GM12878 (cell line): ENCODE data around the gene OSBP. TPM values are rescaled to one million over a fixed set of nuclear protein-coding genes. Genes with fewer than 3 reads are reported as not detected.

Source experiments
- ATAC-seq: fragments of 200-7000 bp; cut with Tn5 transposase; 3 replicates; pipeline ENCODE4 v1.9.1; 2020; ENCODE audit warnings: mild to moderate bottlenecking, moderate library complexity
- BruUV-seq: library from RNA; stranded (reverse); fragments of 400-500 nt; replicated peaks from 2 replicates; lab custom pipeline; 2021; lab: Mats Ljungman, UMichigan
- CTCF ChIA-PET: fragments of 300-600 bp; sonication (Branson Sonifier 250); formaldehyde crosslinking; extraction: SDS; loops from one replicate; lab custom pipeline; 2021; ENCODE audit warnings: inconsistent platforms; lab: Yijun Ruan, JAX
- POLR2A ChIA-PET: fragments of 350-600 bp; formaldehyde crosslinking; extraction: SDS; loops from one replicate; lab custom pipeline; 2021; ENCODE audit warnings: inconsistent platforms; lab: Charles Lee
- RAD21 ChIA-PET: fragments of 300-600 bp; sonication (Branson Sonifier 250); formaldehyde crosslinking; loops from one replicate; lab custom pipeline; 2023; ENCODE audit warnings: antibody characterized with exemption; ENCODE audit not compliant: unreplicated experiment; lab: Charles Lee
- SMC1A ChIA-PET: fragments of 300-600 bp; sonication (Branson Sonifier 250); formaldehyde crosslinking; loops from one replicate; lab custom pipeline; 2023; ENCODE audit not compliant: unreplicated experiment, uncharacterized antibody; lab: Charles Lee
- DNase-seq: peaks from one replicate; pipeline ENCODE4 v3.0.0-alpha.2; 2011; ENCODE audit warnings: low read depth, low spot score
- FAIRE-seq: peaks from 3 replicates; lab custom pipeline; 2011; peaks lifted over from hg19 to GRCh38; lab: Jason Lieb, UNC
- H2AFZ ChIP-seq: 2 replicates; pipeline ENCODE4 v1.6.0; 2011; ENCODE audit warnings: low read depth, low read length, control low read depth; ENCODE audit not compliant: control insufficient read depth
- H3K27ac ChIP-seq: 2 replicates; pipeline ENCODE4 v1.5.1; 2011; ENCODE audit warnings: control low read depth; ENCODE audit not compliant: control insufficient read depth, insufficient read depth
- H3K27me3 ChIP-seq, 2 experiments: replicated peaks in 1 of 2; 2 replicates each; pipeline versions ENCODE4 v1.6.0 to v1.6.1; 2011; ENCODE audit warnings: low read length in 1 of 2; ENCODE audit not compliant: control insufficient read depth in 2 of 2, insufficient read depth in 2 of 2
- H3K36me3 ChIP-seq, 2 experiments: 2 replicates each; pipeline ENCODE4 v1.5.1; 2011; ENCODE audit warnings: low read length in 1 of 2; ENCODE audit not compliant: control insufficient read depth in 2 of 2, insufficient read depth in 2 of 2
- H3K4me1 ChIP-seq: 2 replicates; pipeline ENCODE4 v1.6.1; 2011; ENCODE audit warnings: mild to moderate bottlenecking, low read length, moderate library complexity, mixed read lengths; ENCODE audit not compliant: control insufficient read depth, insufficient read depth
- H3K4me2 ChIP-seq: 2 replicates; pipeline ENCODE4 v1.6.0; 2011; ENCODE audit warnings: control low read depth; ENCODE audit not compliant: control insufficient read depth, insufficient read depth
- H3K4me3 ChIP-seq: fragments of 200-600 bp; sonication (generic); 2 replicates; pipeline ENCODE4 v1.5.1; 2016
- H3K79me2 ChIP-seq: 2 replicates; pipeline ENCODE4 v1.6.0; 2011; ENCODE audit warnings: low read length; ENCODE audit not compliant: control insufficient read depth, insufficient read depth
- H3K9ac ChIP-seq: 2 replicates; pipeline ENCODE4 v1.8.0; 2011; ENCODE audit warnings: low read length, control low read depth, mixed read lengths; ENCODE audit not compliant: control insufficient read depth, insufficient read depth
- H3K9me3 ChIP-seq: replicated peaks from 3 replicates; pipeline ENCODE4 v1.5.1; 2011; ENCODE audit warnings: mild to moderate bottlenecking, low read length; ENCODE audit not compliant: control insufficient read depth, insufficient read depth
- H4K20me1 ChIP-seq: 2 replicates; pipeline ENCODE4 v1.6.0; 2011; ENCODE audit not compliant: control insufficient read depth, insufficient read depth
- BACH1 ChIP-seq: fragments of 450-650 bp; IDR thresholded peaks from 2 replicates; pipeline ENCODE4 v1.6.1; 2017; ENCODE audit warnings: mild to moderate bottlenecking, borderline replicate concordance
- BHLHE40 ChIP-seq, 2 experiments: fragments of 450-650 bp in 1 of 2; IDR thresholded peaks; 2 replicates each; pipeline ENCODE4 v1.6.1; 2011 to 2017; ENCODE audit warnings: low read depth in 2 of 2, borderline replicate concordance in 1 of 2, improper control_type of control experiment in 1 of 2, low read length in 1 of 2, mild to moderate bottlenecking in 1 of 2
- BMI1 ChIP-seq: fragments of 450-650 bp; IDR thresholded peaks from 2 replicates; pipeline ENCODE4 v1.6.1; 2016; ENCODE audit warnings: mild to moderate bottlenecking, moderate library complexity, borderline replicate concordance
- CBX3 ChIP-seq: fragments of 200-600 bp; sonication (generic); IDR thresholded peaks from 2 replicates; pipeline ENCODE4 v1.6.1; 2016; ENCODE audit warnings: low read depth, borderline replicate concordance
- IKZF1 ChIP-seq: fragments of 450-650 bp; conservative IDR thresholded peaks from 2 replicates; pipeline ENCODE4 v1.6.1; 2017; ENCODE audit warnings: antibody characterized with exemption, mild to moderate bottlenecking
- JUNB ChIP-seq: IDR thresholded peaks from 2 replicates; pipeline ENCODE4 v1.6.1; 2016; ENCODE audit warnings: antibody characterized with exemption, mild to moderate bottlenecking
- KLF5 ChIP-seq: fragments of 450-650 bp; IDR thresholded peaks from 2 replicates; pipeline ENCODE4 v1.6.1; 2014; ENCODE audit warnings: mild to moderate bottlenecking; ENCODE audit not compliant: partially characterized antibody
- NBN ChIP-seq: fragments of 450-650 bp; IDR thresholded peaks from 2 replicates; pipeline ENCODE4 v1.6.1; 2016
- NR2F1 ChIP-seq: fragments of 450-650 bp; conservative IDR thresholded peaks from 2 replicates; pipeline ENCODE4 v1.6.1; 2017; ENCODE audit warnings: mild to moderate bottlenecking
- PRDM15 ChIP-seq: fragments of 450-650 bp; formaldehyde crosslinking; IDR thresholded peaks from 2 replicates; pipeline ENCODE4 v1.4.0; 2020; ENCODE audit warnings: mild to moderate bottlenecking, moderate library complexity
- RELA ChIP-seq: fragments of 450-650 bp; IDR thresholded peaks from 2 replicates; pipeline ENCODE4 v1.8.0; 2014; ENCODE audit warnings: borderline replicate concordance; ENCODE audit not compliant: partially characterized antibody
- SKIL ChIP-seq: fragments of 450-650 bp; IDR thresholded peaks from 2 replicates; pipeline ENCODE4 v1.6.1; 2017; ENCODE audit warnings: mild to moderate bottlenecking, low read depth, inconsistent platforms; ENCODE audit not compliant: poor library complexity, severe bottlenecking
- SMAD1 ChIP-seq: fragments of 450-650 bp; IDR thresholded peaks from 2 replicates; pipeline ENCODE4 v1.6.1; 2018; ENCODE audit warnings: mild to moderate bottlenecking, low read depth; ENCODE audit not compliant: partially characterized antibody
- SUZ12 ChIP-seq: fragments of 200-600 bp; sonication (generic); IDR thresholded peaks from one replicate; pipeline ENCODE4 v1.6.1; 2018; ENCODE audit warnings: antibody characterized with exemption, mild to moderate bottlenecking; ENCODE audit not compliant: unreplicated experiment
- ZNF384 ChIP-seq: IDR thresholded peaks from 2 replicates; pipeline ENCODE4 v1.6.1; 2012; ENCODE audit warnings: low read depth, mild to moderate bottlenecking, low read length, improper control_type of control experiment, borderline replicate concordance
- WGBS: methylation state at CpG from one replicate; pipeline ENCODE4 v1.1.6; 2016; ENCODE audit warnings: low lambda C conversion rate; ENCODE audit not compliant: insufficient replicate concordance, insufficient coverage; ENCODE audit errors: missing lambda C conversion rate; 5-methylcytosine and 5-hydroxymethylcytosine counted together
- in situ Hi-C: fragments of 300-500 bp; cut with MboI; formaldehyde crosslinking; loops from 9 replicates; pipeline ENCODE4 v1.14.3; 2018; ENCODE audit warnings: mixed read lengths
- intact Hi-C: fragments of 100-400 bp; cut with micrococcal nuclease; formaldehyde crosslinking; loops from one replicate; pipeline ENCODE4 v1.14.2; 2022; ENCODE audit not compliant: unreplicated experiment
- polyA plus RNA-seq, 11 experiments: library from polyadenylated mRNA; depleted of rRNA in 4 of 11; unstranded in 6 of 11; stranded (reverse) in 5 of 11; fragments of >200 nt; fragmentation: Nextera tagmentation in 4 of 11; fragmentation: Illumina TruSeq in 1 of 11; extraction: Ambion mirVana in 4 of 11; extraction: Trizol in 1 of 11; gene quantifications; 1 replicate in 1 of 11; 2 replicates in 10 of 11; pipeline versions ENCODE4 v1.2.1 to v1.2.3, GENCODE V29; 2011 to 2016; ENCODE audit warnings: inconsistent platforms in 2 of 11, missing spikeins in 2 of 11, low read depth in 1 of 11
- total RNA-seq, 4 experiments: library from RNA; depleted of rRNA in 3 of 4; stranded (reverse); fragments of >200 nt in 3 of 4; fragmentation: Illumina TruSeq in 1 of 4; extraction: Trizol in 1 of 4; gene quantifications; 2 replicates each; pipeline versions ENCODE4 v1.2.1 to v1.2.3, GENCODE V29; 2013 to 2021

Gene OSBP
- total and polyA plus RNA-seq, 10 of the 15 experiments (the other 5 are each of a cell fraction or from before 2014, with no cell fraction given) = 5.9 to 41.2 (median 21.7) TPM

GRCh38 chr11:59560702-59561473 lies 54.7 kb downstream of the OSBP start (continued):
- TF ChIP-seq PRDM15 (no peak), CBX3 (no peak), NBN (no peak; the same call in 1 of the 2 replicates)
- TF ChIP-seq, all 136 proteins: peak for 36

- under 1% methylated on average over 18 of the region's 18 CpGs for WGBS
- no peaks in the 10 kb centered on the region for H3K79me2 ChIP-seq
- POLR2A ChIA-PET = interaction anchor here (0.6 to 1.7 kb wide), 7 partner anchors 10 to 984 kb away, joined by 3 to 13 read pairs (median 5); partner anchors contain the start of genes OSBP and PATL1
- no peaks in the 10 kb centered on the region for H3K9me3 ChIP-seq
- BruUV-seq = no TSS peak
- peak overlapping the region; percentile 59 for H3K4me3 ChIP-seq
- in situ Hi-C loops = no loop called here
- RAD21 ChIA-PET = interaction anchor here (1.0 to 2.5 kb wide), 6 partner anchors 11 to 109 kb away, joined by 4 to 9 read pairs (median 6); partner anchors contain the start of genes OSBP and PATL1
- ATAC-seq = peak; percentile 58
- H3K4me1 ChIP-seq = peaks cover 4% of the 10 kb centered on the region; the same call in 1 of the 2 replicates
- peak overlapping the region; percentile 84 for H3K4me2 ChIP-seq
- intact Hi-C loops = loop anchor here (1.0 kb wide), 2 partner anchors 10 to 56 kb away; no protein-coding TSS in a partner anchor
- no peak for FAIRE-seq
- peak overlapping the region; percentile 73 for H3K27ac ChIP-seq
- SMC1A ChIA-PET = interaction anchor here (1.2 to 2.1 kb wide), 3 partner anchors 9 to 23 kb away, joined by 3 to 8 read pairs (median 5); no protein-coding TSS in a partner anchor
- peak; percentile 93 for DNase-seq
- no peaks in the 10 kb centered on the region for H3K36me3 ChIP-seq
- peak overlapping the region; percentile 97 for H2AFZ ChIP-seq
- no peaks in the 10 kb centered on the region for H4K20me1 ChIP-seq
- peak overlapping the region; percentile 74 for H3K9ac ChIP-seq
- CTCF ChIA-PET = interaction anchor here (0.9 to 2.9 kb wide), 4 partner anchors 10 to 52 kb away, joined by 3 to 11 read pairs (median 7); no protein-coding TSS in a partner anchor
- no peaks in the 10 kb centered on the region for H3K27me3 ChIP-seq
- TF ChIP-seq ZNF384 (no peak), BMI1 (no peak), SKIL (peak; percentile 86), SMAD1 (no peak), KLF5 (peak; percentile 84), BHLHE40 (IDR thresholded peaks at IDR 0.05; ENCODE audit: borderline replicate concordance in 1 of 2, low read depth in 2 of 2, low read length in 1 of 2) (peak in 1 of 2 experiments; percentile 71; a peak in 1 of 4 replicates), JUNB (no peak), NR2F1 (no peak), IKZF1 (no peak; the same call in 1 of the 2 replicates), RELA (peak; percentile 55), BACH1 (no peak), SUZ12 (no peak)
Measured at GRCh38 chr11:59560290-59560701, 55.3 kb downstream of the OSBP start.
